Measurements from ENCODE around the gene CLN6.

GRCh38 chr15:68230157-68231100 lies 901 bp upstream of the CLN6 start:
- TF ChIP-seq, protein P1, sequence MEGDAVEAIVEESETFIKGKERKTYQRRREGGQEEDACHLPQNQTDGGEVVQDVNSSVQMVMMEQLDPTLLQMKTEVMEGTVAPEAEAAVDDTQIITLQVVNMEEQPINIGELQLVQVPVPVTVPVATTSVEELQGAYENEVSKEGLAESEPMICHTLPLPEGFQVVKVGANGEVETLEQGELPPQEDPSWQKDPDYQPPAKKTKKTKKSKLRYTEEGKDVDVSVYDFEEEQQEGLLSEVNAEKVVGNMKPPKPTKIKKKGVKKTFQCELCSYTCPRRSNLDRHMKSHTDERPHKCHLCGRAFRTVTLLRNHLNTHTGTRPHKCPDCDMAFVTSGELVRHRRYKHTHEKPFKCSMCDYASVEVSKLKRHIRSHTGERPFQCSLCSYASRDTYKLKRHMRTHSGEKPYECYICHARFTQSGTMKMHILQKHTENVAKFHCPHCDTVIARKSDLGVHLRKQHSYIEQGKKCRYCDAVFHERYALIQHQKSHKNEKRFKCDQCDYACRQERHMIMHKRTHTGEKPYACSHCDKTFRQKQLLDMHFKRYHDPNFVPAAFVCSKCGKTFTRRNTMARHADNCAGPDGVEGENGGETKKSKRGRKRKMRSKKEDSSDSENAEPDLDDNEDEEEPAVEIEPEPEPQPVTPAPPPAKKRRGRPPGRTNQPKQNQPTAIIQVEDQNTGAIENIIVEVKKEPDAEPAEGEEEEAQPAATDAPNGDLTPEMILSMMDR (IDR thresholded peaks at IDR 0.05) = no peak
- no peak for TF ChIP-seq POLR2A (IDR thresholded peaks at IDR 0.05)

All from adrenal gland (tissue), 5 donors.